HG03460 (cell line): ENCODE data around the gene ITPKB.
"Not testable (repeated sequence)": the region's sequence is repeated elsewhere in the genome, so short reads cannot be mapped to it uniquely, and the experiment has no call there.

ENCODE experiments used
- ATAC-seq: cut with Tn5 transposase; IDR thresholded peaks from one replicate; pipeline ENCODE4 v1.9.1; 2021; ENCODE audit not compliant: unreplicated experiment

ITPKB gene

GRCh38 chr1:226639631-226640061, 99.4 kb downstream of the ITPKB start:
- ATAC-seq = no peak

- ATAC-seq = not testable (repeated sequence)
These were observed 99.9 kb downstream of the ITPKB start for GRCh38 chr1:226639206-226639605.

GRCh38 chr1:226638608-226639007, 100.5 kb downstream of the ITPKB start:
- ATAC-seq = no peak

- no peak for ATAC-seq
These were observed 101.0 kb downstream of the ITPKB start for GRCh38 chr1:226638001-226638601.

- no peak for ATAC-seq
These were observed 101.7 kb downstream of the ITPKB start for GRCh38 chr1:226637147-226637935.

GRCh38 chr1:226636847-226637096, 102.3 kb downstream of the ITPKB start:
- ATAC-seq = no peak

GRCh38 chr1:226635456-226635941, 103.6 kb downstream of the ITPKB start:
- ATAC-seq = no peak

- no peak for ATAC-seq
These were observed 104.4 kb downstream of the ITPKB start for GRCh38 chr1:226634611-226635246.

- ATAC-seq = peak; percentile 85
These were observed 104.9 kb downstream of the ITPKB start for GRCh38 chr1:226634166-226634588.

GRCh38 chr1:226633541-226634165, 105.4 kb downstream of the ITPKB start:
- no peak for ATAC-seq

- no peak for ATAC-seq
These were observed 106.1 kb downstream of the ITPKB start for GRCh38 chr1:226632922-226633351.

GRCh38 chr1:226632169-226632879, 106.8 kb downstream of the ITPKB start:
- ATAC-seq = no peak

GRCh38 chr1:226631229-226632000, 107.7 kb downstream of the ITPKB start:
- ATAC-seq = no peak

GRCh38 chr1:226630592-226630991, 108.5 kb downstream of the ITPKB start:
- ATAC-seq = no peak

GRCh38 chr1:226629896-226630550, 109.1 kb downstream of the ITPKB start:
- no peak for ATAC-seq

- no peak for ATAC-seq
These were observed 109.7 kb downstream of the ITPKB start for GRCh38 chr1:226629210-226629895.

GRCh38 chr1:226628612-226629155, 110.4 kb downstream of the ITPKB start:
- ATAC-seq = no peak

- ATAC-seq = no peak
These were observed 111.0 kb downstream of the ITPKB start for GRCh38 chr1:226627924-226628611.
